SK-N-SH treated with all-trans-retinoic acid at 6 μM for 48 hours (cell line): ENCODE measurements around the gene CACNA1C.

Experiments used
- ARNTL ChIP-seq: fragments of 450-650 bp; formaldehyde crosslinking; IDR thresholded peaks from 2 replicates; pipeline ENCODE4 v1.5.0; 2020; ENCODE audit warnings: low read depth, mild to moderate bottlenecking, moderate library complexity, borderline replicate concordance
- ISL1 ChIP-seq: fragments of 250-450 bp; sonication (Bioruptor Pico); IDR thresholded peaks from 2 replicates; pipeline ENCODE4 v2.1.2; 2022; ENCODE audit warnings: mild to moderate bottlenecking, moderate library complexity
- PATZ1 ChIP-seq: fragments of 250-450 bp; sonication (Bioruptor Pico); IDR thresholded peaks from 2 replicates; pipeline ENCODE4 v1.8.0; 2020; ENCODE audit warnings: mild to moderate bottlenecking, moderate library complexity, borderline replicate concordance
- RARB ChIP-seq: fragments of 250-450 bp; sonication (Bioruptor Pico); IDR thresholded peaks from 2 replicates; pipeline ENCODE4 v1.8.0; 2021; ENCODE audit warnings: mild to moderate bottlenecking, moderate library complexity
- ZFP3 ChIP-seq: fragments of 250-450 bp; sonication (Bioruptor Pico); IDR thresholded peaks from 2 replicates; pipeline ENCODE4 v1.5.0; 2020; ENCODE audit warnings: mild to moderate bottlenecking, moderate library complexity
- ZFP30 ChIP-seq: fragments of 450-650 bp; formaldehyde crosslinking; IDR thresholded peaks from 2 replicates; pipeline ENCODE4 v1.5.0; 2022; ENCODE audit warnings: mild to moderate bottlenecking, moderate library complexity
- ZNF565 ChIP-seq: fragments of 450-650 bp; formaldehyde crosslinking; conservative IDR thresholded peaks from 2 replicates; pipeline ENCODE4 v1.5.0; 2020; ENCODE audit warnings: low read depth, mild to moderate bottlenecking, moderate library complexity
- ZNF70 ChIP-seq: fragments of 450-650 bp; formaldehyde crosslinking; IDR thresholded peaks from 2 replicates; pipeline ENCODE4 v1.5.0; 2020; ENCODE audit warnings: mild to moderate bottlenecking, moderate library complexity

- no peak for TF ChIP-seq RARB (CRISPR knock-in tag)
- TF ChIP-seq PATZ1, result no peak
- TF ChIP-seq ZNF565 (CRISPR knock-in tag), result no peak
- no peak for TF ChIP-seq ZNF70 (CRISPR knock-in tag)
- TF ChIP-seq ZFP3, result no peak
- TF ChIP-seq ISL1 (CRISPR knock-in tag), result no peak
- TF ChIP-seq ZFP30 (CRISPR knock-in tag), result no peak
- TF ChIP-seq ARNTL (CRISPR knock-in tag), result no peak
Observed at GRCh38 chr12:2154050-2154449, 101.3 kb downstream of the CACNA1C start.
